ENCODE data around the gene RIPPLY2.
"Not testable (repeated sequence)": the region's sequence is repeated elsewhere in the genome, so short reads cannot be mapped to it uniquely, and the experiment has no call there.

Gene RIPPLY2, protein sequence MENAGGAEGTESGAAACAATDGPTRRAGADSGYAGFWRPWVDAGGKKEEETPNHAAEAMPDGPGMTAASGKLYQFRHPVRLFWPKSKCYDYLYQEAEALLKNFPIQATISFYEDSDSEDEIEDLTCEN

GRCh38 chr6:83853178-83854000, at the start of gene RIPPLY2:
TSS of gene RIPPLY2 (plus strand) at chr6:83853360. CDS start at chr6:83853417, 57 bp downstream.
- no peak for DNase-seq

DNA sequence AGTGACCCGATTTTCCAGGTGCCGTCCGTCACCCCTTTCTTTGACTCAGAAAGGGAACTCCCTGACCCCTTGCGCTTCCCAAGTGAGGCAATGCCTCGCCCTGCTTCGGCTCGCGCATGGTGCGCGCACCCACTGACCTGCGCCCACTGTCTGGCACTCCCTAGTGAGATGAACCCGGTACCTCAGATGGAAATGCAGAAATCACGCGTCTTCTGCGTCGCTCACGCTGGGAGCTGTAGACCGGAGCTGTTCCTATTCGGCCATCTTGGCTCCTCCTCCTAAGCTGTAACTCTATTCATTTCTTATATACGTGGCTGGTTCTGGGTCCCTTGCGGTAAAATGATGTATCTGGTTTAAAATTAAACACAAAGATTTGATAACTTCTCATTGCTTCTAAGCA, 49.7 kb upstream of the RIPPLY2 start:
- DNase-seq, result not testable (repeated sequence)

DNA sequence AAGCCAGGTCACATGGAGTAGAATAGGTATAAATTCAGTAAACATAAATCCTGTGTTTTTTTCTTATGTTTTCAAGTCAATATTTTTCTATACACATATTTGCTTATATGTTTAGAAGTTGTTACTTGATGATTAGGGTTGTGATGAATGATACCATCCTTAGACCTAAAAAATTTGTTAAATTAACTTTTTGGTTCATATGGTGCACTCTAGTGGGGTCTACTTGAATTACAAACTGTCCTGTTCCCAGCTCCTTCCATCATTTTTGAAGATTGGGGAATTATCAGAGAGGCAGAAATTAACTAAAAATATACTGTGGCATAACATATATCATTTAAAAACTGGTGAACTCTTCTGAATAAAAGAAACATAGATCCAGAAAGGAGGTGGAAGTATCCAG, 48.3 kb upstream of the RIPPLY2 start:
- DNase-seq, result no peak

- DNase-seq, result no peak
Measured at GRCh38 chr6:83808005-83808404, 45.2 kb upstream of the RIPPLY2 start.

DNA sequence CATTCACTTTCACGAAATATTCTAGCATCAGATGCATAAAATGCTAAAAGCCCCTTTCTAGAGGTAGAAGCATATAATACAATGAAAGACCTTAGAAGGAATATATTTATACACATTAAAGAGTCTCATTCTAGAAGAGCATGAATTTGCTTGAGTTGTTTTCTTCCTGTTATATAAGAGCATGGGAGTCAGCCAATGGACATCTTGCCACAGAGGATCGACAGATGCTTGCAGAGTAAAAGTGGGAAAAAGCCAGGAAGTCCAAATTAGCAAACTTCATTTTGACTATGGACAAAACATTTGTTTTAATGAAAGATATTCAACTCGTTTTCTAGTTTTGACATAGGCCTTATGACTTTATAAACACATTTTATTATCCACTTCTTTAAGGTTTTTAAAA, 44.2 kb upstream of the RIPPLY2 start:
- no peak for DNase-seq

GRCh38 chr6:83812595-83812994, 40.6 kb upstream of the RIPPLY2 start:
- DNase-seq, result no peak

GRCh38 chr6:83815631-83816272, 37.4 kb upstream of the RIPPLY2 start:
- DNase-seq, result no peak

DNA sequence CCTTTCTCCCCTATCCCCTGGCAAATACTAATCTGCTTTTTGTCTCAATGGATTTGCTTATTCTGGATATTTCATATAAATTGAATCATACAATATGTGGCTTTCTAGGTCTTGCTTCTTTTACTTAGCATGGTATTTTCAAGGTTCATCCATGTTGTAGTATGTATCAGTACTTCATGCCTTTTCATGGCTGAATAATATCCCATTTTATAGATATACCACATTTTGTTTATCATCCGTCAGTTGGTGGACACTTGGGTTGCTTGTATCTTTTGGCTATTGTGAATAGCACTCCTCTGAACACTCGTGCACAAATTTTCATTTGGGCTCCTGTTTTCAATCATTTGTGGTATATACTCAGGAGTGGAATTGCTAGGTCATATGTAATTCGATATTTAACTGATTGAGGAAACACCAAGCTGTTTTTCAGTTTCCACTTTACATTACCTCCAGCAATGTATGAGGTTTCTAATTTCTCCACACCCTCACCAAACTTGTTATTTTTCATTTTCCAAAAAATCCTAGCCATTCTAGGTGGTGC, 30.5 kb upstream of the RIPPLY2 start:
- no peak for DNase-seq

- no peak for DNase-seq
Measured at GRCh38 chr6:83824388-83824801, 28.8 kb upstream of the RIPPLY2 start.

GRCh38 chr6:83824831-83825230, 28.3 kb upstream of the RIPPLY2 start:
- no peak for DNase-seq

GRCh38 chr6:83827050-83827449, 26.1 kb upstream of the RIPPLY2 start:
- DNase-seq, result no peak

DNA sequence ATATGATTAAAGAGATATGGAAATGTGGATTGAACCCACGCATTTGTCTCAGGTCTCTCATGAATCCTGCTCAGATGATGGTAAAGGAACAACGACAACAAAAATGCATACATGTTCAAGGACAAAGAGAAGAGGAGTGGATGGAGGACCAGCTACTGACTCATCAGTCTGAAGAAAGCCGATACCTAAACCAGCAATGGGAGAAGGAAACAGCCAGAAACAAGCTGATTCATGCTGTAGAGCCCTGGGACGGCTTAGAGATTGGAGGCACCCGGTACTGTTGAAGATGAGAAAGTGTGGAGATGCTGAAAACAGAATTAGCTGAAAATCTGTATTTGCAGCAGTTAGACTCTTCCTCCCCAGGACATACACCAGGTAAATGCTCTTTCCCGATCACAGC, 14.4 kb upstream of the RIPPLY2 start:
- DNase-seq, result no peak

- DNase-seq, result no peak
Measured at GRCh38 chr6:83844170-83844569, 9.0 kb upstream of the RIPPLY2 start.

DNA sequence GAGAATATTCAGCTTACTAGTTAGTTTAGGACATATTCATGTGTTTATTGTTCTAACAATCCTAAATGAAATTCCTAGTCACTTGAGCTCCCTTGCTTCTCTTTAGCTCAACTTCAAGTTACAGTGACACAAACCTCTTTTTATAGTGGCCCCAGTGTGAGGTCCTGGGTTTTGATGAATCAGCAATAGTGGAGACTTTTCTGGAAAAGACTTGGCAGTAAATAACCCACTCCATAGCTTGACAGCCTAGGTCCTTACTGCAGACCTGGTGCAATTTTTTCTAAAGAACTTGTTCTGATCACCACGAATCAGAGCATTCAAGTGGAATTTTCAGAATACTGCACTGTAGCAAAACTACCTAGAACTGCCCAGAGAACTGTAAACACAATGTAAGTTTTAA, 6.9 kb upstream of the RIPPLY2 start:
- no peak for DNase-seq

- DNase-seq, result no peak
Measured at GRCh38 chr6:83847179-83847578, 6.0 kb upstream of the RIPPLY2 start.

GRCh38 chr6:83849127-83849526, 4.0 kb upstream of the RIPPLY2 start:
- no peak for DNase-seq

DNA sequence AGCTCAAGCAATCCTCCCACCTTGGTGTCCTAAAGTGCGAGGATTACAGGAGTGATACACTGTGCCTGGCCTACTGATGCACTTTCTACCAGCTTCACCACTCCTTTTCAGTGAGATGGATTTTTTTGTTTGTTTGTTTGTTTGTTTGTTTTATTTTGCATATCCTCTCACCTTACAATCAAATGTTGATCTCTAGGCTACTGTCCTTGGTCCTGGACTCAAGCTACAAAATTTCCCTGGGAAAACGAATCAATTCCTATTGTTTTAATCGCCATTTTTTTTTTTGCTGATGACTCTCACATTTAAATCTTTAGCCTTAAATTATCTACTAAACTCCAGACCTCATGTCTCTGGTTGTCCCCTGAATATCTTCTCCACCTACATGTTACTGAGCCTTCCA, 3.5 kb upstream of the RIPPLY2 start:
- no peak for DNase-seq

DNA sequence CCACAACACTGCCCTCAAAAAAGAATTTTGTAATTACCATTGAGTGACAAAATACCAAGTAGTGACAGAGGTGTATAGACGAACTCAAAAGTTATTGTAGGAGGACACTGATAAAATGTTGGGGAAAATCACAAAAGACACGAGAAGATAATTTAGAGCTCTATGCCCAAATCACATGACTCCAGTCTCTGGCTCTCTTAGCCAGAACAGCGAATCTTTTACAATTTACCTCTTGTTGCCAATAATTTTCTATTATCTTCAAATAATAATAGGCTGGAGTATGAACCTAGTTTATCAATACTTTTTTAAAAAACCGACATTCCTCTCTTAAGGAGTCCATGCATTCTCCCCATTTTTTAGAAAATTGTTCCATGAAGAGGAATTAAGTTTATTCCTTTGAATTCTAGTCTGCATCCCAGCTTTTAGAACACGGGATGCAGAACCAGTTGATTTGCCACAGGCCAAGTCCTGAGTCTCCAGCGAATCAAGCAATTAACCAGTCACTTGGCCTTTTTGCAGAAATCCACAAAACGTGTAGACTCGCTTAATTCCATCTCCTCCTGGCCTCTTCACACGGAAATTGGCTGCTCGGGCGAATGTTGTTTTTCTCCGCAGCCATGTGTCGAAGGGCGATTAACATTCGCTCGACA, 507 bp upstream of the RIPPLY2 start:
- no peak for DNase-seq

DNA sequence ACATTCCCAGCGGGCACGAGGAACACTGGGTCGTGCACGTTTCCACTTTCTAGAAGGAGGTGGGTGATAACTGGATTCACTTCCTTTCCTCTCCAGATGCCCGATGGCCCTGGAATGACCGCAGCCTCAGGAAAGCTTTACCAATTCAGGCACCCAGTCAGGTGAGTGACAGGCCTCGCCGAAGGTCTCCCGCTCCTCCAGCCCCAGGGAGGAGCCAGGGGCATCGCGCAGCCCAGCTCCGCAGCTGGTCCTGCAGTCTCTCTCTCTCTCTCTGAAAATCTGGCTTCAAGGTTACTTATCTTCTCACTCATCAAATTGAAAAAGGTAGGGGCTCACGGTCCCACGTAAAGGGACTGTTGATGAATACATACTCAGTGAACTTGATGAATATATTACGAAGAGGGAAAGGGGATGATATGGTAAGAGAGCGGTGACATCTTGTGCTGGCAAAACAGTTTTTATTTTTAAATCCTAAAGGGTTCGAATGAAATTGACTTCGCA, 891 bp downstream of the RIPPLY2 start:
- no peak for DNase-seq

DNA sequence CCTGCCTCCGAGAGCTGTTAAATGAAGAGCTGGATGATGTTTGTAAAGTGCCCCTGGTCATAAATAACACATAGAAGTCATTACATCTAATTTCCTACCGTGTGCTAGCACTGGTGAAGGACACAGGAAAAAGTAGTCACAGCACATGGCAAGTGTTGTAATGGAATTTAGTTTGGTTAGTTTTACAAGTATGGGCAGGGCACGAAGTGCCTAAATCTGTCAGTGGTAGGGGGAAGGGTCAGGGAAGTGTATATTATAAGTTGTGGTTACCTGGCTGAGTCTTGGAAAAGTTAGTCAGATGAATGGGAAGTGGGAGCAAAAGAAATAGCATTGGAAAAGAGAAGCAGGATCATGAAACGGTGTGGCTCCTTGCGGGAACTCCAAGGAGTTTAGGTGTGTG, 1.6 kb downstream of the RIPPLY2 start:
- DNase-seq, result no peak

DNA sequence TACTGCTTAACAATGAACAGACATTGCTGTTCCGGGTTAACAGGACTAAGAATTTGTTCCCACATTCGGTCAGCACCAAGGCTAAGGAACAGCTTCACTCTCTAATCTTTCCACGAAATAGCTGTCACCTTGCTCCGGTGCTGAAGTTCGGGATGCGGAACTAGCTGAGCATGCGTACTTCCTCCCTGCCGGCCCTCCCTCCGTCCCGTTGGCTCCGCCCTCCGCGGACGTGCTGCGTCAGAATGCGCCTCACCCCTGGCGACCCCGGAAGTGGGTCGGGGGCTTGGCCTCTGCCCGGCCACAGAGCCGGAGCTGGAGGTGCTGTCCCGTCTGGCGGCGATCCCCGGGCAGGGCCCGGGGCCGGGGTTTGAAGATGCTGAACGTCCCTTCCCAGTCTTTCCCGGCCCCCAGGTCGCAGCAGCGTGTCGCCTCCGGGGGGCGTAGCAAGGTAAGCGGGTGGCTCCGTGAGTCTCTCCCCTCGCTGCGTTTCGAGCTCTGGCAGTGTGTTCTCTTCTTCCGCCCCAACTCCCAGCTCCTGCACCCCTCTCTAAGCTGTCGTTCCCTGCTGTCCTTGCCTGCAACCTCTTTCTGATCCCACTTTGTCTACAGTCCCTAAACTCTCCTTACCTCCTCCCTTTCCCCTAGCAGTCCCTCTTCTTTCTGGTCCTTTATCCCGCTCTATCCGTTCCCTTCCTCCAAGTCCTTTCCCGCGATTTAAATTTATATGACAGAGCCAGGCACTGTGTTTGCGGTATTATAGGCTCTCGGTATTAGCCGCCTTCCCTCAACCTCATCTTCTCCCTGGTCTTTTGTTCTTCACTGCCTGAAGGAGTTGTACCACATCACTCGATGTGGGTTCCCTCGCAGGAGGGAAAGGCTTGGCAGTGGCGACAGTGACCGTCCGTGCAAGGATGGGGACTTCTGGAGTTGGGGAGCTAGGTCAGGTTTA, 6.5 kb downstream of the RIPPLY2 start, which contains the start of gene CYB5R4:
Gene CYB5R4 (plus strand): TSS at position 280 of the 949 bp plus-strand sequence. CDS start 94 bp downstream, at position 374.
- peak; percentile 92 for DNase-seq

- DNase-seq, result no peak
Measured at GRCh38 chr6:83860359-83860755, 7.2 kb downstream of the RIPPLY2 start.
